Myometrial cell (primary cell): ENCODE data around the gene CENATAC. TPM values are rescaled to one million over a fixed set of nuclear protein-coding genes. Genes with fewer than 3 reads are reported as not detected.

Experiments used
- total RNA-seq: library from RNA; depleted of rRNA; stranded (reverse); fragments of >200 nt; gene quantifications from 2 replicates; pipeline ENCODE4 v1.2.3, GENCODE V29; 2015

Gene CENATAC
- total RNA-seq, result 2.0 and 6.4 TPM in 2 replicates

DNA sequence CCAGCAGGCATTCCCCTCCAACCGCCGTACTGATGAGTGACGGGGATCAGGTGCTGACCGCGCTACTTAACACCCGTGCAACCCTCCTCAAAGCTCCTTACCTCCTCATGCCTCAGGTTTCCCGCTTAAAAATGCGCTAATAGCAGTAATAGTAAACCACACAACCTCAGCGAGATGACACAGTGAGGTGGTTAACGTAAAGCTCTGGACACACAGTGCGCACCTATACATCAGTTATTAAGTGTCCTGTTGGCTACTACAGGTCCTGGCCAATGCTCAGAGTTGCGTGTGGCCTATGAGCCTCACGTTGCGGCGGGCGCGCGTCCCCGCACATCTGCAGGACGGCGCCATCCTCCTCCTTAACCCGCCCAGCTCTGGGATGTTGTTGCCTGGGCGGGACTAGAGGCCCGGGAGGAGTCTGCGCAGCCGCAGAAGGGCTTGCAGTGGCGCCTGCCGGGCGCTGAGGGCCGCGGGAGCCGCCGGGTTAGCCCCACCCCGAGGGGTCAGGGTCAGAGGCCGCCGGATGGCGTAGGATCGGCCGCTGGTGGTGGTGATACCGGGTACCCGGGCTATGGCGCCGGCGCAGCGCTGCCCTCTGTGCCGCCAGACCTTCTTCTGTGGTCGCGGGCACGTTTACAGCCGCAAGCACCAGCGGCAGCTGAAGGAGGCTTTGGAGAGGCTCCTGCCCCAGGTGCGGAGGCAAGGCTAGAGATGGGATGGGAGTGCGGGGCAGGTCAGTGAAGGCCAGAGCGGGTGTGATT is at the start of gene CENATAC:
Gene CENATAC, plus strand, starts transcription at position 512 of the 761 bp plus-strand sequence. Its CDS starts 60 bp downstream, at position 572.

GRCh38 chr11:118956094-118956846 is 41.7 kb upstream of the CENATAC start, which contains the start of gene UPK2:
UPK2 (plus strand) TSS chr11:118956298; CDS start chr11:118956351, 53 bp downstream.

DNA sequence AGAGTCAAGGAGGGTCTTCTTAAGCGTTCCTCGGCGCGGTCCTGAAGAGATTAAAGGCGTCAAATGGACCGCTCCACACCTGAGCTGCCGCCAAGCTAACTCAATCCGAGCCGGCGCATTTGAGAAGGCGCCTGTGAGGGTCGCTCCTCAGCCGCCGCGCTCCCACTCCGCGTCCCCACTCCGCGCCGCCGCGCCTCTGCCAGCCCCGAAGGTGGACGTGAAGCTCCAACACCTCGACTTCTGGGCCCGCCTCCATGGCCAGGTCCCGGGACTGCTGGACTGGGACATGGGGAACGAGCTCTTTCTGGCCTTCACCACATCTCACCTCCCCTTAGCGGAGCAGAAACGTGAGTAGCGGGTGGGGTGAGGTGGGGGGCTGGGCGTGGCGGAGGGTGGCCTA is 26.3 kb upstream of the CENATAC start, which contains the start of gene FOXR1:
Gene FOXR1, plus strand, starts transcription at position 116 of the 400 bp plus-strand sequence. Its CDS starts 171 bp downstream, at position 287.

DNA sequence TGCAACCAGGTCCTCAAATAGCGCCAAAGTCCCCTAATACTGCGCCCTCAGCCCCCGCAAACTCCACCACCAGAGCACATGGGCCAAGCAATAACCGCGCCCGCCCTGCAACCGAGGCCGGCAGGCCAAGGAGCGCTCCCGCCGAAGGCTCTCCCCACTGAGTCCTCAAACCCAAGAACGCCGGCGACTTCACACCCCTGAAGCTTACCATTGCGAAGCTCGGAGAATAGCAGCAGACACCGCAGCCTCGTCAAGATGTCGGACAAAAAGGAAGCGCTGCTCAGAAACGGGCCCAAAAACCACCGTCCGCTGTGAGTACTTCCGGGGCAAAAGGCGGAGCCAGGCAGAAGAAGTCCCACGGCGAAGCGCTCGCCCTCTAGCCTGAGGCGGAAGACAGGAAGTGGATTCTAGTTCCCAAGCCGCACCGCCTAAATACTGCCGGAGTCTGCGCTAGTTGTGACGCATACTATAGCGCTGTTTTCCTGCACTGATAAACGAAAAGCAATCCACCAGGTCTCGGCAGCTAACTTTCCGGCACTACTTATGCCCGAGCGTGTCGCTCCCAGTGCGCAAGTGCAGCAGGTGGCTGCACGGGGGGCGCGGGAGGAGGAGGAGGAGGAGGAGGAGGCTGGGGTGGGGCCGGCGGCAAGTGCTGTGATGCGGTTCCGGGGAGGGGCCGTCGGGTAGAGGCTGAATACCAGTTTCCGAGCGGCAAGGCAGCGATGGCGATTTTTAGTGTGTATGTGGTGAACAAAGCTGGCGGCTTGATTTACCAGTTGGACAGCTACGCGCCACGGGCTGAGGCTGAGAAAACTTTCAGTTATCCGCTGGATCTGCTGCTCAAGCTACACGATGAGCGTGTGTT is 20.4 kb downstream of the CENATAC start, which contains the start of the genes RPS25 and TRAPPC4:
Gene RPS25, minus strand, starts transcription at position 270 of the 865 bp plus-strand sequence. Its CDS starts 59 bp downstream, at position 211.
Gene TRAPPC4, plus strand, starts transcription at position 693 of the 865 bp plus-strand sequence. Its CDS starts 30 bp downstream, at position 723.

GRCh38 chr11:119030329-119031047 is 32.5 kb downstream of the CENATAC start, which contains the start of gene SLC37A4:
SLC37A4 (minus strand) TSS chr11:119030877.

GRCh38 chr11:119057000-119057769 is 59.2 kb downstream of the CENATAC start, which contains the start of gene HYOU1:
HYOU1 (minus strand) TSS chr11:119057205; CDS start chr11:119056160, 1,045 bp downstream.

Other genes starting within 250 kb of the CENATAC start
- 41.8 and 73.0 TPM in 2 replicates for gene DDX6, start 207.0 kb upstream of the CENATAC start, total RNA-seq
- not detected in 2 replicates for gene CXCR5, start 114.2 kb upstream of the CENATAC start, total RNA-seq
- gene BCL9L, start 72.2 kb upstream of the CENATAC start, total RNA-seq, result 17.3 and 26.6 TPM in 2 replicates
- not detected in 2 replicates for gene UPK2, start 41.8 kb upstream of the CENATAC start, total RNA-seq
- gene FOXR1, start 26.4 kb upstream of the CENATAC start, total RNA-seq, result not detected in 2 replicates
- gene RPS25, start 20.2 kb downstream of the CENATAC start, total RNA-seq, result 1,299 and 1,315 TPM in 2 replicates
- gene TRAPPC4, start 20.6 kb downstream of the CENATAC start, total RNA-seq, result 64.3 and 95.9 TPM in 2 replicates
- 15.4 and 17.6 TPM in 2 replicates for gene SLC37A4, start 32.7 kb downstream of the CENATAC start, total RNA-seq
- gene HYOU1, start 59.1 kb downstream of the CENATAC start, total RNA-seq, result 96.6 and 110 TPM in 2 replicates
- gene VPS11, start 69.7 kb downstream of the CENATAC start, total RNA-seq, result 20.5 and 20.7 TPM in 2 replicates
- 17.5 and 25.7 TPM in 2 replicates for gene HMBS, start 86.7 kb downstream of the CENATAC start, total RNA-seq
- gene DPAGT1, start 103.7 kb downstream of the CENATAC start, total RNA-seq, result 21.9 and 27.5 TPM in 2 replicates
- gene C2CD2L, start 109.2 kb downstream of the CENATAC start, total RNA-seq, result 5.8 and 7.8 TPM in 2 replicates
- gene HINFP, start 123.4 kb downstream of the CENATAC start, total RNA-seq, result 7.8 and 12.4 TPM in 2 replicates
- gene ABCG4, start 150.9 kb downstream of the CENATAC start, total RNA-seq, result under 0.01 and 0.29 TPM in 2 replicates
- 16.0 and 23.1 TPM in 2 replicates for gene NLRX1, start 170.6 kb downstream of the CENATAC start, total RNA-seq
- not detected in 2 replicates for gene NHERF4, start 187.3 kb downstream of the CENATAC start, total RNA-seq
- 7.8 and 9.4 TPM in 2 replicates for gene CBL, start 208.2 kb downstream of the CENATAC start, total RNA-seq